Bronchial epithelial cell (primary cell): ENCODE data around the gene STXBP2. TPM values are rescaled to one million over a fixed set of nuclear protein-coding genes. Genes with fewer than 3 reads are reported as not detected.
"Not testable (repeated sequence)": the region's sequence is repeated elsewhere in the genome, so short reads cannot be mapped to it uniquely, and the experiment has no call there.

Experiments
- DNase-seq: peaks from one replicate; pipeline ENCODE4 v3.0.0-alpha.2; 2010; ENCODE audit warnings: low read depth
- FAIRE-seq: peaks from 2 replicates; lab custom pipeline; 2011; peaks lifted over from hg19 to GRCh38; lab: Jason Lieb, UNC
- H3K27me3 ChIP-seq: 2 replicates; pipeline ENCODE4 v1.5.1; 2011; ENCODE audit warnings: low read length; ENCODE audit not compliant: control insufficient read depth, insufficient read depth
- H3K36me3 ChIP-seq: 2 replicates; pipeline ENCODE4 v1.5.1; 2011; ENCODE audit warnings: low read length; ENCODE audit not compliant: control insufficient read depth, insufficient read depth
- H3K4me3 ChIP-seq: 2 replicates; pipeline ENCODE4 v1.5.1; 2011; ENCODE audit warnings: mild to moderate bottlenecking, low read depth, low read length, control low read depth
- CTCF ChIP-seq: IDR thresholded peaks from 2 replicates; pipeline ENCODE4 v1.5.1; 2011; ENCODE audit warnings: mild to moderate bottlenecking, moderate library complexity, low read length, control low read depth, inconsistent platforms; ENCODE audit not compliant: insufficient read depth, severe bottlenecking
- total RNA-seq: library from RNA; depleted of rRNA; stranded (reverse); fragments of >200 nt; gene quantifications from 2 replicates; pipeline ENCODE4 v1.2.1, GENCODE V29; 2014

STXBP2 gene
- total RNA-seq, 1 donor from 2014 or later, result 47.9 TPM

GRCh38 chr19:7640803-7641202 is 3.9 kb downstream of the STXBP2 start:
- Histone ChIP-seq H3K4me3 (no peak overlapping the region), H3K36me3 (peaks cover 14% of the 10 kb centered on the region), H3K27me3 (no peaks in the 10 kb centered on the region)
- no peak for TF ChIP-seq CTCF
- DNase-seq, result no peak
- no peak for FAIRE-seq

- no peak for FAIRE-seq
These were observed 4.7 kb downstream of the STXBP2 start for GRCh38 chr19:7641290-7642276.

GRCh38 chr19:7642295-7643030 is 5.6 kb downstream of the STXBP2 start:
- peaks cover 16% of the 10 kb centered on the region for H3K36me3 ChIP-seq

More at GRCh38 chr19:7641290-7642276, 4.7 kb downstream of the STXBP2 start:
- no peaks in the 10 kb centered on the region for H3K27me3 ChIP-seq
- DNase-seq, result no peak
- H3K36me3 ChIP-seq, result peaks cover 15% of the 10 kb centered on the region
- peak; percentile 6 for TF ChIP-seq CTCF
- no peak overlapping the region for H3K4me3 ChIP-seq

GRCh38 chr19:7643031-7643415 is 6.1 kb downstream of the STXBP2 start:
- Histone ChIP-seq H3K4me3 (no peak overlapping the region), H3K36me3 (peaks cover 17% of the 10 kb centered on the region), H3K27me3 (no peaks in the 10 kb centered on the region)
- DNase-seq (no peak), FAIRE-seq (no peak)
- no peak for TF ChIP-seq CTCF

More at GRCh38 chr19:7642295-7643030, 5.6 kb downstream of the STXBP2 start:
- TF ChIP-seq CTCF, result no peak
- H3K27me3 ChIP-seq, result no peaks in the 10 kb centered on the region
- DNase-seq (no peak), FAIRE-seq (no peak)
- H3K4me3 ChIP-seq, result no peak overlapping the region

GRCh38 chr19:7643629-7644549 is 7.0 kb downstream of the STXBP2 start:
- peak; percentile 50 for DNase-seq
- FAIRE-seq, H3K4me3 ChIP-seq, H3K27me3 ChIP-seq: not testable (repeated sequence)
- peaks cover 17% of the 10 kb centered on the region for H3K36me3 ChIP-seq
